B cell (primary cell): ENCODE measurements around the gene AKAP9. TPM values are rescaled to one million over a fixed set of nuclear protein-coding genes. Genes with fewer than 3 reads are reported as not detected.
"Not testable (repeated sequence)": the region's sequence is repeated elsewhere in the genome, so short reads cannot be mapped to it uniquely, and the experiment has no call there.

Experiments
- ATAC-seq: fragments of 200-7000 bp; cut with Tn5 transposase; one replicate; pipeline ENCODE4 v1.10.0; 2021; ENCODE audit warnings: low read depth, mild to moderate bottlenecking, moderate number of reproducible peaks, moderate library complexity
- CTCF ChIA-PET: fragments of 350-600 bp; sonication (Branson Sonifier 250); formaldehyde crosslinking; loops from one replicate; lab custom pipeline; 2021; ENCODE audit warnings: antibody characterized with exemption, inconsistent platforms; lab: Charles Lee
- POLR2A ChIA-PET: fragments of 350-600 bp; sonication (Branson Sonifier 250); formaldehyde crosslinking; loops from one replicate; lab custom pipeline; 2021; ENCODE audit warnings: antibody characterized with exemption; lab: Charles Lee
- DNase-seq: peaks from one replicate; pipeline ENCODE4 v3.0.0; 2013
- H2AFZ ChIP-seq: 2 replicates; pipeline ENCODE4 v1.6.1; 2012; ENCODE audit warnings: mild to moderate bottlenecking, low read depth, low read length; ENCODE audit not compliant: insufficient read depth, poor library complexity, severe bottlenecking
- H3K27ac ChIP-seq, 2 donors: 1 replicate in 1 of 2; 2 replicates in 1 of 2; pipeline ENCODE4 v1.5.1; 2012 to 2013; ENCODE audit warnings: low read length in 2 of 2, mild to moderate bottlenecking in 2 of 2, moderate library complexity in 1 of 2
- H3K27me3 ChIP-seq, 4 experiments: fragments of 200-600 bp in 1 of 4; sonication (generic) in 1 of 4; replicated peaks in 1 of 4; 1 replicate in 2 of 4; 2 replicates in 2 of 4; pipeline versions ENCODE4 v1.6.1 to v1.7.0; 2013 to 2016; ENCODE audit warnings: low read length in 3 of 4, mild to moderate bottlenecking in 2 of 4, mixed read lengths in 1 of 4, moderate library complexity in 1 of 4; ENCODE audit not compliant: insufficient read depth in 4 of 4, control insufficient read depth in 3 of 4; ENCODE audit errors: control extremely low read depth in 1 of 4
- H3K36me3 ChIP-seq, 2 experiments: replicated peaks in 1 of 2; 1 replicate in 1 of 2; 2 replicates in 1 of 2; pipeline versions ENCODE4 v1.6.1 to v1.7.1; 2013; ENCODE audit warnings: low read length in 1 of 2; ENCODE audit not compliant: insufficient read depth in 2 of 2, control insufficient read depth in 1 of 2; ENCODE audit errors: control extremely low read depth in 1 of 2, extremely low read depth in 1 of 2
- H3K4me1 ChIP-seq, 2 donors: fragments of 200-600 bp in 1 of 2; sonication (generic) in 1 of 2; 1 replicate in 1 of 2; 2 replicates in 1 of 2; pipeline versions ENCODE4 v1.5.1 to v1.6.1; 2013 to 2017; ENCODE audit warnings: low read length in 2 of 2; ENCODE audit not compliant: control insufficient read depth in 2 of 2, insufficient read depth in 2 of 2
- H3K4me2 ChIP-seq: replicated peaks from 2 replicates; pipeline ENCODE3; 2012; ENCODE audit warnings: mild to moderate bottlenecking, low read depth, low read length; ENCODE audit not compliant: poor library complexity, severe bottlenecking
- H3K4me3 ChIP-seq, 5 experiments: fragments of 200-600 bp in 1 of 5; sonication (generic) in 1 of 5; 1 replicate in 3 of 5; 2 replicates in 2 of 5; pipeline versions ENCODE4 v1.5.1 to v1.7.0; 2011 to 2016; ENCODE audit warnings: low read length in 4 of 5, mild to moderate bottlenecking in 4 of 5, low read depth in 2 of 5, control low read depth in 1 of 5, moderate library complexity in 1 of 5; ENCODE audit not compliant: insufficient read depth in 1 of 5; ENCODE audit errors: control extremely low read depth in 1 of 5, extremely low read depth in 1 of 5
- H3K79me2 ChIP-seq: fragments of 200-600 bp; sonication (generic); one replicate; pipeline ENCODE4 v1.6.0; 2016; ENCODE audit warnings: low read length; ENCODE audit not compliant: control insufficient read depth, insufficient read depth
- H3K9ac ChIP-seq: fragments of 200-600 bp; sonication (generic); 2 replicates; pipeline ENCODE4 v1.6.1; 2017; ENCODE audit warnings: mild to moderate bottlenecking, low read length, moderate library complexity
- H3K9me3 ChIP-seq, 3 donors: one replicate each; pipeline versions ENCODE4 v1.6.1 to v1.7.1; 2013; ENCODE audit warnings: low read length in 2 of 3; ENCODE audit not compliant: control insufficient read depth in 2 of 3, insufficient read depth in 1 of 3; ENCODE audit errors: control extremely low read depth in 1 of 3
- H4K20me1 ChIP-seq: 2 replicates; pipeline ENCODE4 v1.6.0; 2012; ENCODE audit warnings: mild to moderate bottlenecking, low read length; ENCODE audit not compliant: insufficient read depth, control insufficient read depth, poor library complexity, severe bottlenecking
- H3K27ac Mint-ChIP-seq: one replicate; pipeline ENCODE4 v1.8.0; 2021; ENCODE audit warnings: mixed read lengths
- H3K27me3 Mint-ChIP-seq: one replicate; pipeline ENCODE4 v1.8.0; 2021; ENCODE audit warnings: mixed read lengths
- H3K4me1 Mint-ChIP-seq: one replicate; pipeline ENCODE4 v1.8.0; 2021; ENCODE audit warnings: mixed read lengths
- H3K4me3 Mint-ChIP-seq: one replicate; pipeline ENCODE4 v1.8.0; 2021; ENCODE audit warnings: mixed read lengths
- H3K9me3 Mint-ChIP-seq: one replicate; pipeline ENCODE4 v1.8.0; 2022; ENCODE audit warnings: mixed read lengths; ENCODE audit not compliant: insufficient read depth
- EZH2 ChIP-seq: IDR thresholded peaks from 2 replicates; pipeline ENCODE4 v1.6.1; 2012; ENCODE audit warnings: borderline replicate concordance, low read depth, mild to moderate bottlenecking, moderate library complexity, low read length; ENCODE audit not compliant: insufficient read depth, poor library complexity, severe bottlenecking
- WGBS: methylation state at CpG from one replicate; pipeline ENCODE4 v1.1.5; 2013; ENCODE audit warnings: missing lambda C conversion rate; ENCODE audit not compliant: insufficient coverage; 5-methylcytosine and 5-hydroxymethylcytosine counted together
- intact Hi-C: fragments of 100-400 bp; cut with micrococcal nuclease; formaldehyde crosslinking; loops from one replicate; pipeline ENCODE4 v1.10.0; 2022
- polyA plus RNA-seq: library from polyadenylated mRNA; depleted of rRNA; stranded (reverse); fragments of >200 nt; gene quantifications from 2 replicates; pipeline ENCODE4 v1.2.3, GENCODE V29; 2012
- total RNA-seq, 2 donors: library from RNA; stranded (reverse); fragments of 120-200 nt in 1 of 2; gene quantifications; 1 replicate in 1 of 2; 2 replicates in 1 of 2; pipeline versions ENCODE4 v1.2.3 to v1.2.4, GENCODE V29; 2013 to 2022
- TF ChIP-seq, protein P1 (sequence below): fragments of 200-600 bp; IDR thresholded peaks from one replicate; pipeline ENCODE4 v1.8.0; 2022; ENCODE audit warnings: antibody characterized with exemption, mild to moderate bottlenecking

The AKAP9 gene
- total and polyA plus RNA-seq, 2 donors (not counting 1 experiment from before 2014, with no cell fraction given), result 19.3 to 106 TPM

GRCh38 chr7:91962419-91962818 lies 21.8 kb downstream of the AKAP9 start:
- POLR2A ChIA-PET, result no interaction called here
- H2AFZ ChIP-seq, result no peak overlapping the region
- peaks cover 16% of the 10 kb centered on the region for H3K4me1 Mint-ChIP-seq

DNA sequence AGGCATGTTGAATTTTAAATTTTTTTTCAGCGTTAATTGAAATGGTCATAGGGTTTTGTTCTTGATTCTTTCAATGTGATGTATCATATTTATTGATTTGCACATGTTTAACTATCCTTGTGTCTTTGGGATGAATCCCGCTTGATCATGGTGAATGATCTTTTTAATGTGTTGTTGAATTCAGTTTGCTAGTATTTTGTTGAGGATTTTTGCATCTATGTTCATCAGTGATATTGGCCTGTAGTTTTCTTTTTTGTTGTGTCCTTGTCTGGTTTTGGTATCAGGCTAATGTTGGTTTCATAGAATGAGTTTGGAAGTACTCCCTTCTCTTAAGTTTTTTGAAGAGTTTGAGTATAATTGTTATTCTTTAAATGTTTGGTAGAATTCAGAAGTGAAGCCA lies 26.9 kb downstream of the AKAP9 start:
- H2AFZ ChIP-seq, POLR2A ChIA-PET, H3K9me3 ChIP-seq, H3K4me1 ChIP-seq, ATAC-seq, H3K4me3 ChIP-seq, H3K4me2 ChIP-seq, intact Hi-C loops, H3K27me3 Mint-ChIP-seq, H3K9me3 Mint-ChIP-seq, H3K36me3 ChIP-seq, DNase-seq, H3K27me3 ChIP-seq, H3K27ac Mint-ChIP-seq, H3K4me3 Mint-ChIP-seq, H3K27ac ChIP-seq, H3K9ac ChIP-seq: not testable (repeated sequence)
- CTCF ChIA-PET, result interaction anchor here (1.6 kb wide), 1 partner anchor 13 kb away, joined by 7 read pairs; no protein-coding TSS in a partner anchor
- peaks cover 35% of the 10 kb centered on the region for H3K4me1 Mint-ChIP-seq
- Histone ChIP-seq H4K20me1 (peaks cover 21% of the 10 kb centered on the region), H3K79me2 (peaks cover 66% of the 10 kb centered on the region)
- WGBS, result 100% methylated on average over 1 of the region's 2 CpGs

More at GRCh38 chr7:91962419-91962818, 21.8 kb downstream of the AKAP9 start:
- no peak overlapping the region for H3K4me2 ChIP-seq
- H3K4me1 ChIP-seq, result no peaks in the 10 kb centered on the region
- no peak for DNase-seq
- H3K79me2 ChIP-seq, result peaks cover 72% of the 10 kb centered on the region
- no CpG with 5 or more reads among the region's 3 CpGs for WGBS
- intact Hi-C loops, result no loop called here
- CTCF ChIA-PET, result no interaction called here
- TF ChIP-seq, protein P1, sequence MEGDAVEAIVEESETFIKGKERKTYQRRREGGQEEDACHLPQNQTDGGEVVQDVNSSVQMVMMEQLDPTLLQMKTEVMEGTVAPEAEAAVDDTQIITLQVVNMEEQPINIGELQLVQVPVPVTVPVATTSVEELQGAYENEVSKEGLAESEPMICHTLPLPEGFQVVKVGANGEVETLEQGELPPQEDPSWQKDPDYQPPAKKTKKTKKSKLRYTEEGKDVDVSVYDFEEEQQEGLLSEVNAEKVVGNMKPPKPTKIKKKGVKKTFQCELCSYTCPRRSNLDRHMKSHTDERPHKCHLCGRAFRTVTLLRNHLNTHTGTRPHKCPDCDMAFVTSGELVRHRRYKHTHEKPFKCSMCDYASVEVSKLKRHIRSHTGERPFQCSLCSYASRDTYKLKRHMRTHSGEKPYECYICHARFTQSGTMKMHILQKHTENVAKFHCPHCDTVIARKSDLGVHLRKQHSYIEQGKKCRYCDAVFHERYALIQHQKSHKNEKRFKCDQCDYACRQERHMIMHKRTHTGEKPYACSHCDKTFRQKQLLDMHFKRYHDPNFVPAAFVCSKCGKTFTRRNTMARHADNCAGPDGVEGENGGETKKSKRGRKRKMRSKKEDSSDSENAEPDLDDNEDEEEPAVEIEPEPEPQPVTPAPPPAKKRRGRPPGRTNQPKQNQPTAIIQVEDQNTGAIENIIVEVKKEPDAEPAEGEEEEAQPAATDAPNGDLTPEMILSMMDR, result no peak
- no peak for TF ChIP-seq EZH2
- H3K9me3 ChIP-seq, result no peaks in the 10 kb centered on the region
- H3K9me3 Mint-ChIP-seq, result peaks cover 2% of the 10 kb centered on the region
- no peaks in the 10 kb centered on the region for H3K27me3 Mint-ChIP-seq
- no peak overlapping the region for H3K4me3 Mint-ChIP-seq
- H3K27ac ChIP-seq, result no peak overlapping the region
- no peak for ATAC-seq
- peaks cover 0 to 3% of the 10 kb centered on the region in 2 experiments for H3K36me3 ChIP-seq
- no peak overlapping the region for H3K4me3 ChIP-seq
- no peak overlapping the region for H3K27ac Mint-ChIP-seq
- peaks cover 20% of the 10 kb centered on the region for H4K20me1 ChIP-seq
- H3K9ac ChIP-seq, result no peak overlapping the region
- no peaks in the 10 kb centered on the region for H3K27me3 ChIP-seq
